ENCODE data around the gene CKAP5.

The CKAP5 gene

GRCh38 chr11:46726206-46726862 is 119.7 kb downstream of the CKAP5 start:
- POLR2A ChIA-PET = no interaction called here
- no peak for DNase-seq (ENCODE audit: low read depth, low spot score)

GRCh38 chr11:46725338-46726205 is 120.5 kb downstream of the CKAP5 start:
- CTCF ChIA-PET = no interaction called here
- no peak for DNase-seq (ENCODE audit: low read depth, low spot score)
- POLR2A ChIA-PET = no interaction called here
- no peak overlapping the region for H3K4me3 ChIP-seq (ENCODE audit: low read depth, low read length)
- TF ChIP-seq CTCF (IDR thresholded peaks at IDR 0.05; ENCODE audit: insufficient read depth, low read length, missing control alignments) = no peak

More at GRCh38 chr11:46726206-46726862, 119.7 kb downstream of the CKAP5 start:
- no peak overlapping the region for H3K4me3 ChIP-seq (ENCODE audit: low read depth, low read length)
- no peak for TF ChIP-seq CTCF (IDR thresholded peaks at IDR 0.05; ENCODE audit: insufficient read depth, low read length, missing control alignments)
- CTCF ChIA-PET = no interaction called here

GRCh38 chr11:46724088-46724487 is 122.0 kb downstream of the CKAP5 start:
- ChIA-PET POLR2A (no interaction called here), CTCF (no interaction called here)
- TF ChIP-seq CTCF (IDR thresholded peaks at IDR 0.05; ENCODE audit: insufficient read depth, low read length, missing control alignments) = no peak
- H3K4me3 ChIP-seq (ENCODE audit: low read depth, low read length) = no peak overlapping the region
- DNase-seq (ENCODE audit: low read depth, low spot score) = no peak

GRCh38 chr11:46723359-46723680 is 122.8 kb downstream of the CKAP5 start:
- ChIA-PET CTCF (no interaction called here), POLR2A (interaction anchor here (0.7 kb wide), 1 partner anchor 41 kb away, joined by 3 read pairs; no protein-coding TSS in a partner anchor)
- no peak overlapping the region for H3K4me3 ChIP-seq (ENCODE audit: low read depth, low read length)
- DNase-seq (ENCODE audit: low read depth, low spot score) = no peak
- no peak for TF ChIP-seq CTCF (IDR thresholded peaks at IDR 0.05; ENCODE audit: insufficient read depth, low read length, missing control alignments)

- TF ChIP-seq CTCF (IDR thresholded peaks at IDR 0.05; ENCODE audit: insufficient read depth, low read length, missing control alignments) = no peak
- ChIA-PET POLR2A (interaction anchor here (0.7 kb wide), 1 partner anchor 42 kb away, joined by 3 read pairs; no protein-coding TSS in a partner anchor), CTCF (no interaction called here)
- DNase-seq (ENCODE audit: low read depth, low spot score) = no peak
- H3K4me3 ChIP-seq (ENCODE audit: low read depth, low read length) = no peak overlapping the region
These were observed 123.3 kb downstream of the CKAP5 start for GRCh38 chr11:46722566-46723358.

GRCh38 chr11:46721286-46721685 is 124.8 kb downstream of the CKAP5 start:
- ChIA-PET CTCF (interaction anchor here (1.0 kb wide), 1 partner anchor 10 kb away, joined by 3 read pairs; no protein-coding TSS in a partner anchor), POLR2A (no interaction called here)
- H3K4me3 ChIP-seq (ENCODE audit: low read depth, low read length) = no peak overlapping the region

More at GRCh38 chr11:46721286-46721685, 124.8 kb downstream of the CKAP5 start:
- no peak for TF ChIP-seq CTCF (IDR thresholded peaks at IDR 0.05; ENCODE audit: insufficient read depth, low read length, missing control alignments)
- no peak for DNase-seq (ENCODE audit: low read depth, low spot score)
